Astrocyte (in vitro differentiated cells and primary cell): ENCODE data around the gene GAGE12H. TPM values are rescaled to one million over a fixed set of nuclear protein-coding genes. Genes with fewer than 3 reads are reported as not detected.

Experiments used
- DNase-seq: peaks from one replicate; pipeline ENCODE4 v3.0.0-alpha.2; 2010; ENCODE audit warnings: low read depth
- FAIRE-seq: peaks from 2 replicates; lab custom pipeline; 2011; peaks lifted over from hg19 to GRCh38; lab: Jason Lieb, UNC
- H2AFZ ChIP-seq: 2 replicates; pipeline ENCODE4 v1.6.0; 2012; ENCODE audit warnings: low read depth, low read length, inconsistent platforms
- H3K27ac ChIP-seq: 2 replicates; pipeline ENCODE4 v1.5.1; 2011; ENCODE audit warnings: low read depth, low read length, inconsistent platforms
- H3K27me3 ChIP-seq: 2 replicates; pipeline ENCODE4 v1.6.0; 2011; ENCODE audit warnings: low read length, inconsistent platforms; ENCODE audit not compliant: insufficient read depth
- H3K36me3 ChIP-seq: 2 replicates; pipeline ENCODE4 v1.5.1; 2011; ENCODE audit warnings: low read length, inconsistent platforms; ENCODE audit not compliant: insufficient read depth
- H3K4me1 ChIP-seq: 2 replicates; pipeline ENCODE4 v1.5.1; 2011; ENCODE audit warnings: low read length, inconsistent platforms; ENCODE audit not compliant: insufficient read depth
- H3K4me2 ChIP-seq: 2 replicates; pipeline ENCODE4 v1.6.0; 2012; ENCODE audit warnings: low read length, inconsistent platforms
- H3K4me3 ChIP-seq: 2 replicates; pipeline ENCODE4 v1.5.1; 2011; ENCODE audit warnings: low read depth, mild to moderate bottlenecking, low read length, inconsistent platforms; ENCODE audit not compliant: insufficient read depth
- H3K79me2 ChIP-seq: 2 replicates; pipeline ENCODE4 v1.6.0; 2012; ENCODE audit warnings: mild to moderate bottlenecking, low read length, inconsistent platforms; ENCODE audit not compliant: insufficient read depth
- H3K9ac ChIP-seq: 2 replicates; pipeline ENCODE4 v1.6.0; 2012; ENCODE audit warnings: mild to moderate bottlenecking, low read length, inconsistent platforms
- H3K9me3 ChIP-seq: 2 replicates; pipeline ENCODE4 v1.5.1; 2012; ENCODE audit warnings: low read depth, mild to moderate bottlenecking, low read length, inconsistent platforms; ENCODE audit not compliant: insufficient read depth
- H4K20me1 ChIP-seq: 2 replicates; pipeline ENCODE4 v1.6.0; 2012; ENCODE audit warnings: low read length, inconsistent platforms; ENCODE audit not compliant: insufficient read depth
- H3K27ac Mint-ChIP-seq: one replicate; pipeline ENCODE4 v1.8.0; 2021; ENCODE audit warnings: mild to moderate bottlenecking, mixed read lengths; ENCODE audit not compliant: unreplicated experiment
- H3K27me3 Mint-ChIP-seq: one replicate; pipeline ENCODE4 v1.8.0; 2021; ENCODE audit warnings: low read depth, mixed read lengths; ENCODE audit not compliant: unreplicated experiment
- H3K36me3 Mint-ChIP-seq: one replicate; pipeline ENCODE4 v1.8.0; 2021; ENCODE audit warnings: low read depth, mixed read lengths; ENCODE audit not compliant: unreplicated experiment
- H3K4me1 Mint-ChIP-seq: one replicate; pipeline ENCODE4 v1.8.0; 2021; ENCODE audit warnings: low read depth, mixed read lengths; ENCODE audit not compliant: unreplicated experiment
- H3K4me3 Mint-ChIP-seq: one replicate; pipeline ENCODE4 v1.8.0; 2021; ENCODE audit warnings: mild to moderate bottlenecking, moderate library complexity, mixed read lengths; ENCODE audit not compliant: unreplicated experiment
- H3K9me3 Mint-ChIP-seq: one replicate; pipeline ENCODE4 v1.8.0; 2021; ENCODE audit warnings: mild to moderate bottlenecking, mixed read lengths; ENCODE audit not compliant: unreplicated experiment
- EZH2 ChIP-seq: IDR thresholded peaks from 2 replicates; pipeline ENCODE4 v1.6.1; 2012; ENCODE audit warnings: mild to moderate bottlenecking, low read length, inconsistent platforms; ENCODE audit not compliant: insufficient read depth
- total RNA-seq: library from RNA; stranded (reverse); gene quantifications from 2 replicates; pipeline ENCODE4 v1.2.1, GENCODE V29; 2021
- TF ChIP-seq, protein P1 (sequence below): IDR thresholded peaks from 2 replicates; pipeline ENCODE4 v1.5.1; 2011; ENCODE audit warnings: low read depth, mild to moderate bottlenecking, inconsistent platforms, low read length, moderate library complexity; ENCODE audit not compliant: insufficient read depth

GAGE12H gene
- total RNA-seq, 1 donor from 2014 or later = not detected

DNA sequence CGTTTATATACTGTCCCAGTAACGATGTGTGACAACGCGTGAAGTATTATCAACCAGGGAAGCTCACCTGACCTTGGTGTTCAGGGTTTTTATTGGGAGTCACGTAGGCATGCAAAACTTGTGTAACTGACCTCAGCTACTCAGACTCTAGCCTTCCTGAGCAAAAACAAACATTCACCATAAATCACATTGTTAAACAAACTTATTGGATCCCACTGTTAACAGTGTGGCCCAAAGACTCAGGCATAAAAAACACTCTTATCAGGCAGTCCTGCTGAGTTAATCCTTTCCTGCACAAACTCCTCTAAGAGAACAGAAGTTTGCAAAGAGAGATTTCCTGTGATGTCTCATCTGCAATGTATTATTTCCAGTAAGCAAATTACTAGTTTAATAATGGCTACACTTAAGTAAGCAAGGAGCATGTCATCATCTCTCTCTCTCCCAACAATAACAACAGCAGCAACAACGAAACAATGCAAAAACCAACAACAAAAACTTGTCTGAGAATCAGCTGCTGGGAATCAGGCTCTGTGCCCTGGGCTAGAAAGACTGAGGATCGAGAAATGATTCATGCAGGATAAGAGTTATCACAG, 31.1 kb downstream of the GAGE12H start:
- peak; percentile 89 for FAIRE-seq

DNA sequence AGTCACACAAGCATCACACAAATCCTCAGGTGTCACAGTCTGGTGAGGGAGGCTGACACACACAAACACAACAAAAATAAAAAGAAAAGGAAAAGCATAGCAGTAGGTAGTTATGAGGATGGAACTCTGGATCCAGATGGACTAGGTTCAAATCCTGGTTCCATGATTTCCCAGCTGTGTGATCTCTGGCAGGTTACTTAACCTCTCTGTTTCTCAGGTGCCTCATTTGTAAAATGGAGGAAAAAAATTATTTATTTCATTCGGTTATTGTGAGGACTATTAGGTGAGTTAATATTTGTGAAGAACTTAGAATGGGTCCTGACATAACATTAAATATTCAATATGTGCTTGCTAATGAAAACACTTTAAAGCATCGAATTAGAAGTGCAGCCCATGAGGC, 38.8 kb downstream of the GAGE12H start:
- TF ChIP-seq EZH2 = no peak
- TF ChIP-seq, protein P1, sequence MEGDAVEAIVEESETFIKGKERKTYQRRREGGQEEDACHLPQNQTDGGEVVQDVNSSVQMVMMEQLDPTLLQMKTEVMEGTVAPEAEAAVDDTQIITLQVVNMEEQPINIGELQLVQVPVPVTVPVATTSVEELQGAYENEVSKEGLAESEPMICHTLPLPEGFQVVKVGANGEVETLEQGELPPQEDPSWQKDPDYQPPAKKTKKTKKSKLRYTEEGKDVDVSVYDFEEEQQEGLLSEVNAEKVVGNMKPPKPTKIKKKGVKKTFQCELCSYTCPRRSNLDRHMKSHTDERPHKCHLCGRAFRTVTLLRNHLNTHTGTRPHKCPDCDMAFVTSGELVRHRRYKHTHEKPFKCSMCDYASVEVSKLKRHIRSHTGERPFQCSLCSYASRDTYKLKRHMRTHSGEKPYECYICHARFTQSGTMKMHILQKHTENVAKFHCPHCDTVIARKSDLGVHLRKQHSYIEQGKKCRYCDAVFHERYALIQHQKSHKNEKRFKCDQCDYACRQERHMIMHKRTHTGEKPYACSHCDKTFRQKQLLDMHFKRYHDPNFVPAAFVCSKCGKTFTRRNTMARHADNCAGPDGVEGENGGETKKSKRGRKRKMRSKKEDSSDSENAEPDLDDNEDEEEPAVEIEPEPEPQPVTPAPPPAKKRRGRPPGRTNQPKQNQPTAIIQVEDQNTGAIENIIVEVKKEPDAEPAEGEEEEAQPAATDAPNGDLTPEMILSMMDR = no peak
- no peaks in the 10 kb centered on the region for H3K9me3 Mint-ChIP-seq
- H3K27me3 Mint-ChIP-seq = no peaks in the 10 kb centered on the region

More for the DNA sequence above, 31.1 kb downstream of the GAGE12H start:
- no peaks in the 10 kb centered on the region for H3K27me3 ChIP-seq
- no peaks in the 10 kb centered on the region for H3K4me1 ChIP-seq
- no peak overlapping the region for H3K4me3 ChIP-seq
- TF ChIP-seq EZH2 = no peak
- TF ChIP-seq, protein P1 = no peak
- no peak overlapping the region for H2AFZ ChIP-seq
- H4K20me1 ChIP-seq = no peaks in the 10 kb centered on the region
- no peak for DNase-seq
- H3K79me2 ChIP-seq = no peaks in the 10 kb centered on the region
- Mint-ChIP-seq H3K9me3 (no peaks in the 10 kb centered on the region), H3K4me3 (no peak overlapping the region), H3K27me3 (no peaks in the 10 kb centered on the region), H3K27ac (no peak overlapping the region), H3K4me1 (no peaks in the 10 kb centered on the region), H3K36me3 (no peaks in the 10 kb centered on the region)
- no peak overlapping the region for H3K27ac ChIP-seq
- H3K36me3 ChIP-seq = no peaks in the 10 kb centered on the region
- no peak overlapping the region for H3K9ac ChIP-seq
- H3K4me2 ChIP-seq = no peak overlapping the region
- no peaks in the 10 kb centered on the region for H3K9me3 ChIP-seq

DNA sequence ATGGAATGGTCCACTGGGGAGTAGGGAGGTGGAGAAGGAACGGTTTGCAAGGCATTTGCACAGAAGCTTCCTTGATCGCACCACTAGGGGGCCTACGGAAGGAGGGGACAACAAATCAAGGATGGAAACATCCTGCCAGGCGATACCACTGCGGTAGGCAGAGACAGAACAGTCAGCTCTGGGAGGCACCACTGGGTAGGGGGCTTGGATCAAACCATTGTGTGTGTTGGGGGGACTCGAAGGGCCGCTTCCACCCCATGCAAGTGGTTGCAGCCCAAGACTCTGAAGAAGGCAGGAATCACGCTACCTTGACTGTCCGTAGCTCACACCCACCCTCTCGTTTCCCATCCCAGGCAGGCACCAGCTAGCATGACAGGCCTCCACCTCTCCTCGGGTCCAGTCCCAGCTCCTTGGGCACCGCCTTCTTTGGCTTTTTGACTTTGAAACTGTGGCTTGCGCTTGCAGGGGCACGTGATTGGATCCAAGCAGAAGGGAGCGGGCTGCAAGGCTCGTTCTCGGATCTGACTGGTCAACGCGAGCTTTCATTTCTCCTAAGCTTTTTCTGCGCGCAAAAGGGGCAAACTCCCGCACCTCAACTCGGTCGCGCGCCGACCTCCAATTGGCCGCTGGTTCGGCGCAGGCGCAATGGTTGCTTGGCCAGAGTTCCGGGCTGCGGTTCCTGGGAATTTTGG, 47.5 kb downstream of the GAGE12H start:
- Histone ChIP-seq H4K20me1 (no peaks in the 10 kb centered on the region), H3K9me3 (no peaks in the 10 kb centered on the region), H3K4me1 (no peaks in the 10 kb centered on the region), H3K36me3 (no peaks in the 10 kb centered on the region), H3K4me2 (peak overlapping the region; percentile 11), H2AFZ (peak overlapping the region; percentile 34), H3K9ac (no peak overlapping the region), H3K27me3 (no peaks in the 10 kb centered on the region), H3K27ac (no peak overlapping the region), H3K79me2 (no peaks in the 10 kb centered on the region), H3K4me3 (no peak overlapping the region)
- Mint-ChIP-seq H3K4me3 (no peak overlapping the region), H3K9me3 (peaks cover 5% of the 10 kb centered on the region), H3K36me3 (peaks cover 2% of the 10 kb centered on the region), H3K27ac (no peak overlapping the region), H3K4me1 (peaks cover 5% of the 10 kb centered on the region), H3K27me3 (no peaks in the 10 kb centered on the region)
- TF ChIP-seq, protein P1 = no peak
- TF ChIP-seq EZH2 = no peak
- DNase-seq (no peak), FAIRE-seq (no peak)

More for the DNA sequence above, 38.8 kb downstream of the GAGE12H start:
- FAIRE-seq = no peak
- Mint-ChIP-seq H3K36me3 (no peaks in the 10 kb centered on the region), H3K4me1 (no peaks in the 10 kb centered on the region), H3K4me3 (no peak overlapping the region), H3K27ac (no peak overlapping the region)
- H3K9me3 ChIP-seq = no peaks in the 10 kb centered on the region
- no peaks in the 10 kb centered on the region for H4K20me1 ChIP-seq
- H2AFZ ChIP-seq = no peak overlapping the region
- DNase-seq = no peak
- H3K4me1 ChIP-seq = no peaks in the 10 kb centered on the region
- no peaks in the 10 kb centered on the region for H3K36me3 ChIP-seq
- no peak overlapping the region for H3K4me3 ChIP-seq
- H3K4me2 ChIP-seq = no peak overlapping the region
- H3K9ac ChIP-seq = no peak overlapping the region
- no peak overlapping the region for H3K27ac ChIP-seq
- H3K27me3 ChIP-seq = no peaks in the 10 kb centered on the region
- no peaks in the 10 kb centered on the region for H3K79me2 ChIP-seq
